HG02610 (cell line): ENCODE results near the gene CNR1.
"Not testable (repeated sequence)": the region's sequence is repeated elsewhere in the genome, so short reads cannot be mapped to it uniquely, and the experiment has no call there.

Experiments used
- ATAC-seq: cut with Tn5 transposase; IDR thresholded peaks from one replicate; pipeline ENCODE4 v1.9.1; 2021; ENCODE audit warnings: mild to moderate bottlenecking, moderate library complexity; ENCODE audit not compliant: unreplicated experiment

Gene CNR1

GRCh38 chr6:88165844-88166492 is at the start of gene CNR1:
Gene CNR1, minus strand, starts transcription at chr6:88166347. Its CDS starts 21,073 bp downstream, at chr6:88145274.
- ATAC-seq = peak; percentile 52

GRCh38 chr6:88211446-88211845 is 45.3 kb upstream of the CNR1 start:
- no peak for ATAC-seq

GRCh38 chr6:88209301-88209700 is 43.2 kb upstream of the CNR1 start:
- ATAC-seq = no peak

- ATAC-seq = no peak
Observed at GRCh38 chr6:88208726-88209125, 42.6 kb upstream of the CNR1 start.

GRCh38 chr6:88201734-88202133 is 35.6 kb upstream of the CNR1 start:
- not testable (repeated sequence) for ATAC-seq

- ATAC-seq = peak; percentile 48
Observed at GRCh38 chr6:88184921-88185320, 18.8 kb upstream of the CNR1 start.

GRCh38 chr6:88183471-88183870 is 17.3 kb upstream of the CNR1 start:
- no peak for ATAC-seq

GRCh38 chr6:88179692-88180091 is 13.5 kb upstream of the CNR1 start:
- ATAC-seq = peak; percentile 39

GRCh38 chr6:88177961-88178464 is 11.9 kb upstream of the CNR1 start:
- peak; percentile 63 for ATAC-seq

GRCh38 chr6:88174906-88175305 is 8.8 kb upstream of the CNR1 start:
- no peak for ATAC-seq

GRCh38 chr6:88171312-88171711 is 5.2 kb upstream of the CNR1 start:
- ATAC-seq = no peak

GRCh38 chr6:88168362-88168761 is 2.2 kb upstream of the CNR1 start:
- ATAC-seq = no peak

- ATAC-seq = peak; percentile 9
Observed at GRCh38 chr6:88167352-88167937, 1.3 kb upstream of the CNR1 start.

GRCh38 chr6:88166493-88167351 is 575 bp upstream of the CNR1 start:
- ATAC-seq = peak; percentile 20

GRCh38 chr6:88165087-88165843 is 882 bp downstream of the CNR1 start:
- no peak for ATAC-seq

- ATAC-seq = no peak
Observed at GRCh38 chr6:88164061-88164460, 2.1 kb downstream of the CNR1 start.

GRCh38 chr6:88163616-88164015 is 2.5 kb downstream of the CNR1 start:
- no peak for ATAC-seq

- ATAC-seq = no peak
Observed at GRCh38 chr6:88161940-88162339, 4.2 kb downstream of the CNR1 start.

- ATAC-seq = no peak
Observed at GRCh38 chr6:88157106-88157505, 9.0 kb downstream of the CNR1 start.

- ATAC-seq = peak; percentile 43
Observed at GRCh38 chr6:88145298-88145963, 20.7 kb downstream of the CNR1 start.
